ENCODE data around the gene CEP104. TPM values are rescaled to one million over a fixed set of nuclear protein-coding genes. Genes with fewer than 3 reads are reported as not detected.

CEP104 gene
- polyA plus RNA-seq, 3 donors = 8.3 to 25.1 (median 13.0) TPM

GRCh38 chr1:3874736-3875135, 17.7 kb upstream of the CEP104 start:
- no peak overlapping the region for H3K27ac Mint-ChIP-seq
- TF ChIP-seq CTCF (IDR thresholded peaks at IDR 0.05) = no peak
- Histone ChIP-seq H2AFZ (ENCODE audit: insufficient read depth, low read depth, low read length, poor library complexity, severe bottlenecking) (no peak overlapping the region), H3K79me2 (ENCODE audit: insufficient read depth, low read length) (no peaks in the 10 kb centered on the region), H3K27ac (ENCODE audit: low read depth in 1 of 2, low read length in 2 of 2) (no peak overlapping the region), H4K20me1 (ENCODE audit: insufficient read depth, low read length) (no peaks in the 10 kb centered on the region), H3K27me3 (ENCODE audit: control insufficient read depth in 2 of 2, insufficient read depth in 2 of 2, low read length in 2 of 2) (no peaks in the 10 kb centered on the region), H3K4me3 (replicated peaks in 1 of 3; ENCODE audit: low read depth in 2 of 3, low read length in 3 of 3) (no peak overlapping the region), H3K9me3 (replicated peaks in 1 of 2; ENCODE audit: control insufficient read depth in 1 of 2, insufficient read depth in 1 of 2, low read length in 2 of 2) (peaks cover 7 to 12% of the 10 kb centered on the region in 2 donors), H3K36me3 (replicated peaks in 1 of 2; ENCODE audit: control insufficient read depth in 1 of 2, insufficient read depth in 2 of 2, low read length in 2 of 2) (peaks cover 37 to 91% of the 10 kb centered on the region in 2 donors), H3K4me1 (ENCODE audit: control insufficient read depth in 1 of 2, insufficient read depth in 2 of 2, low read length in 2 of 2) (no peaks in the 10 kb centered on the region), H3K4me2 (replicated peaks; ENCODE audit: extremely low read depth, low read length, poor library complexity, severe bottlenecking) (no peak overlapping the region), H3K9ac (ENCODE audit: insufficient read depth, low read length, poor library complexity, severe bottlenecking) (no peak overlapping the region)
- peaks cover 10 to 19% (median 14%) of the 10 kb centered on the region in 7 donors for H3K9me3 Mint-ChIP-seq
- peaks cover 72 to 89% of the 10 kb centered on the region in 2 donors for H3K36me3 Mint-ChIP-seq
- 98% methylated on average over 22 of the region's 23 CpGs for WGBS (ENCODE audit: insufficient coverage)
- no peak for DNase-seq
- H3K27me3 Mint-ChIP-seq (ENCODE audit: low read depth in 3 of 3) = peaks cover 0 to 4% (median 0%) of the 10 kb centered on the region in 3 donors
- no peaks in the 10 kb centered on the region for H3K4me1 Mint-ChIP-seq
- no peak overlapping the region for H3K4me3 Mint-ChIP-seq
- intact Hi-C loops (cut with micrococcal nuclease) = no loop called here

- H3K4me1 Mint-ChIP-seq = no peaks in the 10 kb centered on the region
- H3K9me3 Mint-ChIP-seq = peaks cover 0 to 11% (median 1%) of the 10 kb centered on the region in 7 donors
- Histone ChIP-seq H3K4me2 (replicated peaks; ENCODE audit: extremely low read depth, low read length, poor library complexity, severe bottlenecking) (no peak overlapping the region), H3K79me2 (ENCODE audit: insufficient read depth, low read length) (no peaks in the 10 kb centered on the region), H3K9me3 (replicated peaks in 1 of 2; ENCODE audit: control insufficient read depth in 1 of 2, insufficient read depth in 1 of 2, low read length in 2 of 2) (no peaks in the 10 kb centered on the region), H4K20me1 (ENCODE audit: insufficient read depth, low read length) (no peaks in the 10 kb centered on the region), H2AFZ (ENCODE audit: insufficient read depth, low read depth, low read length, poor library complexity, severe bottlenecking) (no peak overlapping the region), H3K27me3 (ENCODE audit: control insufficient read depth in 2 of 2, insufficient read depth in 2 of 2, low read length in 2 of 2) (no peaks in the 10 kb centered on the region), H3K9ac (ENCODE audit: insufficient read depth, low read length, poor library complexity, severe bottlenecking) (no peak overlapping the region), H3K27ac (ENCODE audit: low read depth in 1 of 2, low read length in 2 of 2) (no peak overlapping the region), H3K4me1 (ENCODE audit: control insufficient read depth in 1 of 2, insufficient read depth in 2 of 2, low read length in 2 of 2) (no peaks in the 10 kb centered on the region), H3K4me3 (replicated peaks in 1 of 3; ENCODE audit: low read depth in 2 of 3, low read length in 3 of 3) (no peak overlapping the region), H3K36me3 (replicated peaks in 1 of 2; ENCODE audit: control insufficient read depth in 1 of 2, insufficient read depth in 2 of 2, low read length in 2 of 2) (peaks cover 41 to 89% of the 10 kb centered on the region in 2 donors)
- intact Hi-C loops (cut with micrococcal nuclease) = no loop called here
- H3K27me3 Mint-ChIP-seq (ENCODE audit: low read depth in 3 of 3) = peaks cover 0 to 3% (median 0%) of the 10 kb centered on the region in 3 donors
- 93% methylated on average over 7 of the region's 8 CpGs for WGBS (ENCODE audit: insufficient coverage)
- peak overlapping the region in 1 of 7 donors; percentile 54 for H3K27ac Mint-ChIP-seq
- H3K36me3 Mint-ChIP-seq = peaks cover 62 to 86% of the 10 kb centered on the region in 2 donors
- no peak for DNase-seq
- H3K4me3 Mint-ChIP-seq = no peak overlapping the region
- no peak for TF ChIP-seq CTCF (IDR thresholded peaks at IDR 0.05)
Measured at GRCh38 chr1:3872546-3872945, 15.5 kb upstream of the CEP104 start.
